BLaER1 (cell line): ENCODE results near the gene BMF.

Experiments used
- H3K27ac ChIP-seq: shearing (Covaris generic); formaldehyde crosslinking; 2 replicates; pipeline ENCODE4 v1.8.1; 2022
- H3K27me3 ChIP-seq: shearing (Covaris generic); formaldehyde crosslinking; 2 replicates; pipeline ENCODE4 v1.8.1; 2022
- H3K36me3 ChIP-seq: shearing (Covaris generic); formaldehyde crosslinking; 2 replicates; pipeline ENCODE4 v1.8.1; 2022
- H3K4me1 ChIP-seq: shearing (Covaris generic); formaldehyde crosslinking; 2 replicates; pipeline ENCODE4 v1.8.1; 2022
- H3K4me2 ChIP-seq: shearing (Covaris generic); formaldehyde crosslinking; 2 replicates; pipeline ENCODE4 v1.8.1; 2022
- H3K4me3 ChIP-seq: shearing (Covaris generic); formaldehyde crosslinking; 2 replicates; pipeline ENCODE4 v1.8.1; 2022
- H3K9ac ChIP-seq: shearing (Covaris generic); formaldehyde crosslinking; 2 replicates; pipeline ENCODE4 v1.8.1; 2022
- H3K9me3 ChIP-seq: shearing (Covaris generic); formaldehyde crosslinking; 2 replicates; pipeline ENCODE4 v1.8.1; 2022
- H4K20me1 ChIP-seq: shearing (Covaris generic); formaldehyde crosslinking; 2 replicates; pipeline ENCODE4 v1.8.1; 2022
- Cebpa-rat ChIP-seq: shearing (Covaris generic); IDR thresholded peaks from 2 replicates; pipeline ENCODE4 v1.8.1; 2022

Gene BMF

DNA sequence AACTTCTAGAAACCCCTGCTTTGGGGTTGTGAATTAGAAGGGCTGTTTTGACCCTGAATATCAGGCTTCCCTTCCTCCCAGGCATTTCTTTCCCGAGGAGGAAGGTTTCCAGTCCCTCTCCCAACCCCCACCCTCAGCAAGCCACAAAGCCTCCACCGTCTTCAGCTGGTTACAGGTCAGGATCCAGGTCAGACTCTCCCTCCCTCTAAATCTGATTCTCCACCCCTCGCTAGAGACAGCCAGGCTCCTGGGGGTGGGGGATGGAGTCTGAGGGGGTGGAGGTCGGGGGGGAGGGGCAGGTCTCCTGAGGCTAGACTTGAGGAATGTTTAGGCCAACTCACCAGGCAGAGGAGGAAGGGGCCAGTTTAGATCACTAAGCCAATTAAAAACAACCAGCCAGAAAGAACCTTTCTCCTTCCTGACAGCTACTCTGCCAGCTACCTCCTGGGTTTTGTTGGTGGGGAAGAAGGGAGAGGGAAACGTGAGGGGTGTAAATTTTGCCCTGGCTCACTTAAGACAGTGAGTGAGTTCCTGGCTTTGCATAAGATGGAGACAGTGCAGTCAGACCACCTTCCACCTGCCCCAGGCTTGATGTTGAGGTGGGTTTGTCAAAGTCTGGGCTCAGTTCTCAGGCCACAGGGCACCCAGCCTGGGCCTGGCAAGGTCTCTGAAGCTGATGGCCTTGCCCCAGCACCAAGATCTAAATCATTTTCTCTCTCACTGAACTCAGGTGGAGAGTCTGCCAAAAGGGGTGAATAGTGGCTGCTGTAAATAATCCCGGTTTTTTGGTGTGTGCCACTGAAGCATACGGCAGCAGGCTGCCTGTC, 19.5 kb downstream of the BMF start:
- no peaks in the 10 kb centered on the region for H4K20me1 ChIP-seq
- H3K9ac ChIP-seq = 0 out of 2 replicates have a peak overlapping the region, but pooled peaks have one; percentile 11
- H3K4me3 ChIP-seq = no peak overlapping the region
- H3K27ac ChIP-seq = peak overlapping the region; percentile 66
- TF ChIP-seq Cebpa-rat = no peak
- no peaks in the 10 kb centered on the region for H3K27me3 ChIP-seq
- H3K9me3 ChIP-seq = no peaks in the 10 kb centered on the region
- peaks cover 23% of the 10 kb centered on the region for H3K36me3 ChIP-seq
- peaks cover 61% of the 10 kb centered on the region for H3K4me1 ChIP-seq
- H3K4me2 ChIP-seq = peak overlapping the region; percentile 72

DNA sequence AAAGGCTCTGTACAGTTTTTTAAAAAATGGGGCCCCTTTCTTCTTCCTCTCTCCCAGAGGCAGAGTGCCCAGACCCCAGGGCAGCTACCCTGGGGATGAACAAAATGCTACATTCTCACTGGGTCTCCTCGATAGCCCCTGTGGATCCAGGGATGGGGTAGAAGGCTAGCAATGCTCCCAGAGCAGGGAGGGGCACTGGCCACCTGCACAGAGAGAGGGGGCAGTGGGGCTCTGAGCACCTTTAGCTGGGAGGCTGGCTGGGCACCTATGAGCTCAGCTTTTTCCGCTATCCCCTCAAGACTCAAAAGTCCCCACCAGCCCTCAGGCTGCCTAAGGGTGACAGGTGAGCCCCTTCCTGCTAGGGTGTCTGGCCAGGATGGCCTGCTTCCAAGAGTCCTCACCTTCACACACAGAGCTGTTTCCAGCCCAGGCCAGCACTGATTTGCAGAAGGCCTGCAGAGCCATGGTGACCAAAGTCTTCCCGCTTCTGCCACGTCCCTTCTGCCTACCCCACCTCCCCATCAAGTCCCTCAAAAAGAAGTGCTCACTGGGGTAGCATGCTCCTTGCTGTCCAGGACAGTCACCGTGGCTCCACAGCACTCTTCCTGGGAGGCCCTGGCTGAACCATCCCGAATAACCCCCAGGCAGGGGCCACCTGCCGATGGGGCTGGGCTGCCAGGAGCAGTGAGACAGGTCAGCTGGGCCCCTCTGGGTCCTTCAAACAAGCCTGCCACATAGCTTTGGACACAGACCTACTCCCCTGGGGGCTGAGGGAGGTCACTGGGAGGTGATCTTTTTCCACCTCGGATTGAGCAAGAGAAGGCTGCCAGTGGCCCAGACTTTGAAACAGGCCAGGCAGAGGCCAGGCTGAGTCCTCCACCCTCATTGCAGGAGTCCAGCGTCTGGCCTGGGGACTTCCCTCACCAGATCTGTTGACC, 20.4 kb downstream of the BMF start:
- peak overlapping the region; percentile 66 for H3K27ac ChIP-seq
- H3K36me3 ChIP-seq = peaks cover 23% of the 10 kb centered on the region
- peaks cover 61% of the 10 kb centered on the region for H3K4me1 ChIP-seq

GRCh38 chr15:40087068-40087810, 21.4 kb downstream of the BMF start:
- H3K4me3 ChIP-seq = no peak overlapping the region
- H3K27ac ChIP-seq = no peak overlapping the region
- H3K9me3 ChIP-seq = no peaks in the 10 kb centered on the region
- H4K20me1 ChIP-seq = no peaks in the 10 kb centered on the region
- no peaks in the 10 kb centered on the region for H3K27me3 ChIP-seq
- peak overlapping the region; percentile 72; the same call in 1 of the 2 replicates for H3K4me2 ChIP-seq
- H3K4me1 ChIP-seq = peaks cover 61% of the 10 kb centered on the region
- no peak for TF ChIP-seq Cebpa-rat
- H3K9ac ChIP-seq = no peak overlapping the region
- peaks cover 23% of the 10 kb centered on the region for H3K36me3 ChIP-seq

More for the DNA sequence above, 20.4 kb downstream of the BMF start:
- Histone ChIP-seq H3K9ac (0 out of 2 replicates have a peak overlapping the region, but pooled peaks have one; percentile 11), H3K9me3 (no peaks in the 10 kb centered on the region), H3K4me2 (peak overlapping the region; percentile 72), H4K20me1 (no peaks in the 10 kb centered on the region), H3K27me3 (no peaks in the 10 kb centered on the region), H3K4me3 (no peak overlapping the region)
- TF ChIP-seq Cebpa-rat = no peak

DNA sequence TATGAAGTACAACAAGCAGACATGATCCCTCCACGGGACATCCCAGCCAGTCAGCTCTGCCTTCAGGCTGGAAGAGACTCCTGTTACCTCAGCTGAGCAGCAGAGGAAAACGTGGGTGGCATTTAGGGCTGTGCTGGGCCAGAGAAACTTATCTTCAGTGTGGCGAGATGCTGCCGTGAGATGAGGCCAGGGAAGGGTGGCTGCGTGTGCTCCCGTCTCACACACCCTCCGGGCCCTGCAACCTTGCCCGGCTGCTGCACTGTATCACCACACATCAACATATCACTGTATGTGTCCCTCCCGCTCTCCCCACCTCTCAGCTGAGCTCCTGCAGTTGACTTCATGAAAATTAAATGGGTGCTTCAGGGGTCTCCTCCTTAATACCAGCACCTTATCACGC, 23.4 kb downstream of the BMF start:
- Histone ChIP-seq H3K4me3 (no peak overlapping the region), H4K20me1 (no peaks in the 10 kb centered on the region), H3K9me3 (no peaks in the 10 kb centered on the region), H3K36me3 (peaks cover 10% of the 10 kb centered on the region; the same call in 1 of the 2 replicates), H3K27ac (no peak overlapping the region), H3K4me2 (no peak overlapping the region), H3K4me1 (peaks cover 63% of the 10 kb centered on the region), H3K9ac (no peak overlapping the region), H3K27me3 (no peaks in the 10 kb centered on the region)
- no peak for TF ChIP-seq Cebpa-rat

GRCh38 chr15:40084650-40085049, 24.0 kb downstream of the BMF start:
- no peak overlapping the region for H3K27ac ChIP-seq
- H3K4me3 ChIP-seq = no peak overlapping the region
- H3K36me3 ChIP-seq = peaks cover 3% of the 10 kb centered on the region; the same call in 1 of the 2 replicates
- H3K4me2 ChIP-seq = no peak overlapping the region
- H3K4me1 ChIP-seq = peaks cover 59% of the 10 kb centered on the region
- H3K9ac ChIP-seq = no peak overlapping the region
- no peak for TF ChIP-seq Cebpa-rat
- H4K20me1 ChIP-seq = no peaks in the 10 kb centered on the region
- H3K27me3 ChIP-seq = no peaks in the 10 kb centered on the region
- H3K9me3 ChIP-seq = no peaks in the 10 kb centered on the region

GRCh38 chr15:40082195-40082883, 26.3 kb downstream of the BMF start:
- no peak for TF ChIP-seq Cebpa-rat
- H3K4me3 ChIP-seq = peak overlapping the region; percentile 23; the same call in 1 of the 2 replicates

GRCh38 chr15:40081691-40082194, 26.9 kb downstream of the BMF start:
- Histone ChIP-seq H3K27ac (peak overlapping the region; percentile 66), H3K9me3 (no peaks in the 10 kb centered on the region), H3K4me3 (peak overlapping the region; percentile 23; the same call in 1 of the 2 replicates), H3K4me1 (peaks cover 37% of the 10 kb centered on the region), H3K36me3 (no peaks in the 10 kb centered on the region), H3K9ac (peak overlapping the region; percentile 69), H3K27me3 (no peaks in the 10 kb centered on the region), H3K4me2 (peak overlapping the region; percentile 78), H4K20me1 (no peaks in the 10 kb centered on the region)
- TF ChIP-seq Cebpa-rat = no peak

More at GRCh38 chr15:40082195-40082883, 26.3 kb downstream of the BMF start:
- H3K27ac ChIP-seq = peak overlapping the region; percentile 66
- H4K20me1 ChIP-seq = no peaks in the 10 kb centered on the region
- no peaks in the 10 kb centered on the region for H3K27me3 ChIP-seq
- H3K9me3 ChIP-seq = no peaks in the 10 kb centered on the region
- H3K4me1 ChIP-seq = peaks cover 37% of the 10 kb centered on the region
- H3K36me3 ChIP-seq = no peaks in the 10 kb centered on the region
- H3K9ac ChIP-seq = peak overlapping the region; percentile 69
- H3K4me2 ChIP-seq = peak overlapping the region; percentile 78

DNA sequence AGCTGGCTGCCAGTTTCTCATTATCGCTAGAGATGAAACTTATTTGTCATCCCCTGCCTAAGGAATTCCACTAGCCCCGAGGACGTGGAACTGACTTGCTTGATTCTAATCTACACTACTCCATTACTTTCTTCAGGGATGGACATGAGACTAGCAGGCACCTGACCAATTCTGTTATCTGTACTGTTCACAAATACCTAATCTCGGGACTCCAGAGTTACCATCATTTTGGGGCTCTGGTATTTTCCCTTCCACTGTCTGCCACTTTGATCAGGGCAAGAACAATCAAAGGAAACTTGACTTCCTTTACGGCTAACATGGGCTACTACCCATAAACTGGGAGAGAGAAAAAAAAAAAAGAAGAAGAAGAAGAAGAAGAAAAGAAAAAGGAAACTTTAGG, 27.8 kb downstream of the BMF start:
- Histone ChIP-seq H3K4me2 (peak overlapping the region; percentile 78), H3K4me3 (peak overlapping the region; percentile 23; the same call in 1 of the 2 replicates), H3K4me1 (peaks cover 37% of the 10 kb centered on the region), H3K36me3 (no peaks in the 10 kb centered on the region), H4K20me1 (no peaks in the 10 kb centered on the region), H3K27ac (peak overlapping the region; percentile 66; the same call in 1 of the 2 replicates), H3K27me3 (no peaks in the 10 kb centered on the region), H3K9ac (0 out of 2 replicates have a peak overlapping the region, but pooled peaks have one; percentile 69), H3K9me3 (no peaks in the 10 kb centered on the region)
- TF ChIP-seq Cebpa-rat = no peak
